Measurements from ENCODE around the gene FUT2.
"Not testable (repeated sequence)": the region's sequence is repeated elsewhere in the genome, so short reads cannot be mapped to it uniquely, and the experiment has no call there.

The FUT2 gene

DNA sequence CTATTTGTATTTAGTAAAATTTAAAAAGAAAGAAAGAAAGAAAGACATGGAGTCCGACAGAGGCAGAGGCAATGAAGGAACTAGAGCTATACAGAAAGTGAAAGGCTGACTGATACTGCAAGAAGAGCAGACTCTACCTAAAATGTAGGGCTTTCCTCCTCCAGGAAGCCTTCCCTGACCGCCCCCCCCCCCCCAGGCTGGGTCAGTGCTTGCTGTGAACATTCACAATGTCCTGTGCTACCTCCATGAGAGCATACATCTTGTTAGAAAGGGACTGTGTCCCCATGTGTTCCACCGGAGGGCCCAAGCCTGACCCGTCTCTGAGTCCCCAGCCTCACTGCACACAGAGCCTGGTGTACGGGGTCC, 44.1 kb upstream of the FUT2 start:
- no peaks in the 10 kb centered on the region for H3K36me3 ChIP-seq (ENCODE audit: control insufficient read depth, insufficient read depth, low read length)
- no peak for DNase-seq (ENCODE audit: extremely low read depth, insufficient read length)
- TF ChIP-seq, protein P1, sequence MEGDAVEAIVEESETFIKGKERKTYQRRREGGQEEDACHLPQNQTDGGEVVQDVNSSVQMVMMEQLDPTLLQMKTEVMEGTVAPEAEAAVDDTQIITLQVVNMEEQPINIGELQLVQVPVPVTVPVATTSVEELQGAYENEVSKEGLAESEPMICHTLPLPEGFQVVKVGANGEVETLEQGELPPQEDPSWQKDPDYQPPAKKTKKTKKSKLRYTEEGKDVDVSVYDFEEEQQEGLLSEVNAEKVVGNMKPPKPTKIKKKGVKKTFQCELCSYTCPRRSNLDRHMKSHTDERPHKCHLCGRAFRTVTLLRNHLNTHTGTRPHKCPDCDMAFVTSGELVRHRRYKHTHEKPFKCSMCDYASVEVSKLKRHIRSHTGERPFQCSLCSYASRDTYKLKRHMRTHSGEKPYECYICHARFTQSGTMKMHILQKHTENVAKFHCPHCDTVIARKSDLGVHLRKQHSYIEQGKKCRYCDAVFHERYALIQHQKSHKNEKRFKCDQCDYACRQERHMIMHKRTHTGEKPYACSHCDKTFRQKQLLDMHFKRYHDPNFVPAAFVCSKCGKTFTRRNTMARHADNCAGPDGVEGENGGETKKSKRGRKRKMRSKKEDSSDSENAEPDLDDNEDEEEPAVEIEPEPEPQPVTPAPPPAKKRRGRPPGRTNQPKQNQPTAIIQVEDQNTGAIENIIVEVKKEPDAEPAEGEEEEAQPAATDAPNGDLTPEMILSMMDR (IDR thresholded peaks at IDR 0.05; ENCODE audit: insufficient read depth, low read length, poor library complexity, severe bottlenecking): no peak
- H3K4me3 ChIP-seq (replicated peaks; ENCODE audit: low read depth, low read length): no peak overlapping the region
- no peaks in the 10 kb centered on the region for H3K27me3 ChIP-seq (replicated peaks; ENCODE audit: control insufficient read depth, insufficient read depth, low read length)

DNA sequence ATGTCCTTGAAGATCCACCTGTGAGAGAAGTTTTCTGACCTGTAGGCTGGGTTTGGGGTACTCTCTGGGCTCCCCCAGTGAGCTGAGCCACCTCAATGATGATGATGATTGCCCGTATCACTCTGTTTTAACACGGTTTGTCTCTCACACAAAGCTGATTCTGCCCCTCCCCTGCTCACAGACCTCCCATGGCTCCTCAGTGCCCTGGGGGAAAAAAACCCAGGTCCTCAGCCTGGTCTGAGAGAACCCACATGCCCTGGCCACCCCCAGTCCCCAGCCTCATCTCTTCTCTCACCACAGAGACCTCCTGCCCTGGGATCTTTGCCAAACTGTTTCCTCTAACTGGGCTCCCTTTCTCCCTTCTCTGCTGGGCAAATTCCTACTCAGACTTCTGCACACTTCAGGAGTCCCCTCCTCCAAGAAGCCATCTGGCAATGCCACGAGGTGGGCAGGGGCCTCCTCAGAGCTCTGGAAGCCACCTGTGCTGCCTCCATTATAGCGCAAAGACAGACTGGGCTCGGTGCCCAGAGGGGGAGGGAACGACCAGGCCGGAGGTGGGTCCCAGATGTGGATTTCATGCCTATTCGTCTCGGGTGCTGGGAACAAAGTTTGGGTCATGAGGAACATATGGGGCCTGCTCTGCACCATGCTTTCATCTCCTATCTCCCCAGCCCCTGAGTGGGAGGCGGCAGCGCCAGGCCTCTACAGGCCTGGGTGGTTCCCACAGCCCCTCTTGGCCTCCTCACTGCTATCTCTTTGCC, 41.3 kb upstream of the FUT2 start:
- Histone ChIP-seq H3K4me3 (replicated peaks; ENCODE audit: low read depth, low read length) (no peak overlapping the region), H3K36me3 (ENCODE audit: control insufficient read depth, insufficient read depth, low read length) (no peaks in the 10 kb centered on the region), H3K27me3 (replicated peaks; ENCODE audit: control insufficient read depth, insufficient read depth, low read length) (no peaks in the 10 kb centered on the region)
- DNase-seq (ENCODE audit: extremely low read depth, insufficient read length): no peak
- TF ChIP-seq, protein P1 (IDR thresholded peaks at IDR 0.05; ENCODE audit: insufficient read depth, low read length, poor library complexity, severe bottlenecking): no peak

DNA sequence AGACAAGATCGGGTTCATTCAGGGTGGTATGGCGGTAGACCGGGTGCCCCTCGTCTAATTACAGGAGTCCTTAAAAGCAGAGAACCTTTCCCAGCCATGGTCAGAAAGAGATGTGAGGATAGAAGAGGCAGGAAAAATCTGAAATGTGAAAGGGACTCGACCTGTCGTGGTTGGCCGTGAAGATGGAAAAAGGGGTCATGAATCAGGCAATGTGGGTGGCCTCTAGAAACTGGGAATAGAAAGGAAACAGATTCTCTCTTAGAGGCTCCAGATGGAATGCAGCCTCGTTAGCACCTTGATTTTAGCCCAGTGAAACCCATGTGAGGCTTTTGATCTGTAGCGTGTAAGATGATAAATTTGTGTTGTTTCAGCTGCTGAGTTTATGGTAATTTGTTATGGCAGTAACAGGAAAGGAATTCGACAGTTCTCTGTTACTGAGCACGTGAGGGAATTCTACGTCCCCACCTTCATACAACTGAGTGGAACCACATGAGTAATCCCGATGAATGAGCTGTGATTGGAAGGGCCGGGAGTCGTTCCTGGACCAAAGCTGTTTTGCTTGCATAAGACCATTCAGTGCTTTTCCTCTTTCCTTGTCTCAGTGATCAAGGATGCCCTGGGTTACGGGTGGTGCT, 38.8 kb upstream of the FUT2 start:
- TF ChIP-seq, protein P1 (IDR thresholded peaks at IDR 0.05; ENCODE audit: insufficient read depth, low read length, poor library complexity, severe bottlenecking): no peak
- no peak overlapping the region for H3K4me3 ChIP-seq (replicated peaks; ENCODE audit: low read depth, low read length)
- no peaks in the 10 kb centered on the region for H3K36me3 ChIP-seq (ENCODE audit: control insufficient read depth, insufficient read depth, low read length)
- DNase-seq (ENCODE audit: extremely low read depth, insufficient read length): no peak
- H3K27me3 ChIP-seq (replicated peaks; ENCODE audit: control insufficient read depth, insufficient read depth, low read length): no peaks in the 10 kb centered on the region

DNA sequence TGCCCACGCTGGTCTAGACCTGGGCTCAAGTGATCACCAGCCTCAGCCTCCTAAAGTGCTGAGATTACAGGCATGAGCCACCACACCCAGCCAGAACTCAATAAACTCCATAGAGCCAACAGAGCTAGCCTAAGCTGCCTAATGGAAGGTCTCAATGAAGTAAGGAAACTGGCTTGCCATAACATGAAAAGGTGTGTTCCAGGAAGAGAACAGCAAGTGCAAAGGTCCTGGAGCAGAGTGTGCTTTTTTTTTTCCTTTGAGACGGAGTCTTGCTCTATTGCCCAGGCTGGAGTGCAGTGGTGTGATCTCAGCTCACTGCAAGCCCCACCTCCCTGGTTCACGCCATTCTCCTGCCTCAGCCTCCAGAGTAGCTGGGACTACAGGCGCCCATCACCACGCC, 37.9 kb upstream of the FUT2 start:
- H3K36me3 ChIP-seq (ENCODE audit: control insufficient read depth, insufficient read depth, low read length); H3K27me3 ChIP-seq (replicated peaks; ENCODE audit: control insufficient read depth, insufficient read depth, low read length); H3K4me3 ChIP-seq (replicated peaks; ENCODE audit: low read depth, low read length); DNase-seq (ENCODE audit: extremely low read depth, insufficient read length): not testable (repeated sequence)

DNA sequence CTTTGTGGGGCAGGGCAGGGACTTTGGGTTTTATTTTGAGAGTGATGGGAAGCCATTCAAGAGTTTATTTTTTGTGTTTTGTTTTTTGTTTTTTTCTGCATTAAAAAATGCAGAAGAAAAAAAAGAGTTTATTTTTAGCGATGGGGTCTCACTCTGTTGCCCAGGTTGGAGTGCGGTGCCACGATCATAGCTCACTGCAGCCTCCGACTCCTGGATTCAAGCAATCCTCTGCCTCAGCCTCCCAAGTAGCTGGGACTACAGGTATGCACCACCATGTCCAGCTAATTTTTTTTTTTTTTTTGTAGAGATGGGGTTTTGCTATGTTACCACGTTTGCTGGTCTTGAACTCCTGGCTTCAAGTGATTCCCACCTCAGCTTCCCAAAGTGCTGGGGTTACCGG, 37.3 kb upstream of the FUT2 start:
- Histone ChIP-seq H3K36me3 (ENCODE audit: control insufficient read depth, insufficient read depth, low read length) (no peaks in the 10 kb centered on the region), H3K27me3 (replicated peaks; ENCODE audit: control insufficient read depth, insufficient read depth, low read length) (no peaks in the 10 kb centered on the region), H3K4me3 (replicated peaks; ENCODE audit: low read depth, low read length) (no peak overlapping the region)
- TF ChIP-seq, protein P1 (IDR thresholded peaks at IDR 0.05; ENCODE audit: insufficient read depth, low read length, poor library complexity, severe bottlenecking): no peak
- DNase-seq (ENCODE audit: extremely low read depth, insufficient read length): no peak

DNA sequence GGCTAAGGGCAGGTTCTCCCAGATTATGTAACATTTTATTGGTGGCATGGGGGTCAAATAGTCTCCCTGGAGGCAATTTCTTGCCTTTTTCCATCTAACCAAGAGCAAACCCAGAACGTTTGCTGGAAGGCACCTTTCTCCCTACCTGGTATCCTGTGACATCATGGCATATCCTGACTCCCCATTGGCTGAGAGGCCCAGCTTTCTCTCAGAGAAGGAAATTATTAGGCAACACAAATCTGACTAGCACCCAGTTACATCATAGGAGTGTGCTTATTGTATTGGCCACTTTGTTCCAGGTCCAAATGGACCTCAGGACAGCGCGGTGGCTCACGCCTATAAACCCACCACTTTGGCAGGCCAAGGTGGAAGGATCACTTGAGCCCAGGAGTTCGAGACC, 36.0 kb upstream of the FUT2 start:
- Histone ChIP-seq H3K27me3 (replicated peaks; ENCODE audit: control insufficient read depth, insufficient read depth, low read length) (no peaks in the 10 kb centered on the region), H3K36me3 (ENCODE audit: control insufficient read depth, insufficient read depth, low read length) (no peaks in the 10 kb centered on the region), H3K4me3 (replicated peaks; ENCODE audit: low read depth, low read length) (no peak overlapping the region)
- no peak for DNase-seq (ENCODE audit: extremely low read depth, insufficient read length)
- TF ChIP-seq, protein P1 (IDR thresholded peaks at IDR 0.05; ENCODE audit: insufficient read depth, low read length, poor library complexity, severe bottlenecking): no peak
